PC-3 (cell line): Measurements from ENCODE around the gene ERN2. TPM values are rescaled to one million over a fixed set of nuclear protein-coding genes. Genes with fewer than 3 reads are reported as not detected.

ENCODE experiments used
- ATAC-seq: fragments of 200-7000 bp; cut with Tn5 transposase; 2 replicates; pipeline ENCODE4 v1.9.1; 2020; ENCODE audit warnings: mild to moderate bottlenecking, moderate library complexity
- BruUV-seq: library from RNA; stranded (reverse); fragments of 400-500 nt; replicated peaks from 2 replicates; lab custom pipeline; 2021; lab: Mats Ljungman, UMichigan
- CTCF ChIA-PET: fragments of 300-600 bp; sonication (Branson Sonifier 250); formaldehyde crosslinking; loops from one replicate; lab custom pipeline; 2022; ENCODE audit warnings: antibody characterized with exemption; lab: Charles Lee
- POLR2A ChIA-PET: fragments of 300-600 bp; sonication (Branson Sonifier 250); formaldehyde crosslinking; loops from one replicate; lab custom pipeline; 2022; ENCODE audit warnings: antibody characterized with exemption; ENCODE audit not compliant: unreplicated experiment; lab: Charles Lee
- DNase-seq: peaks from one replicate; pipeline ENCODE4 v3.0.0-alpha.2; 2015
- H2AFZ ChIP-seq: fragments of 300-600 bp; sonication (generic); 2 replicates; pipeline ENCODE4 v1.6.0; 2016; ENCODE audit warnings: antibody characterized with exemption, low read length
- H3F3A ChIP-seq: fragments of 300-600 bp; sonication (generic); one replicate; pipeline ENCODE4 v1.6.0; 2017; ENCODE audit warnings: antibody characterized with exemption, low read length, control low read depth, mild to moderate bottlenecking; ENCODE audit not compliant: unreplicated experiment
- H3K27ac ChIP-seq: fragments of 300-600 bp; sonication (generic); 2 replicates; pipeline ENCODE4 v1.5.1; 2016; ENCODE audit warnings: mild to moderate bottlenecking, low read length
- H3K27me3 ChIP-seq: fragments of 300-600 bp; sonication (generic); 2 replicates; pipeline ENCODE4 v1.6.1; 2016; ENCODE audit warnings: low read length, mixed read lengths
- H3K36me3 ChIP-seq: fragments of 300-600 bp; sonication (generic); 2 replicates; pipeline ENCODE4 v1.6.1; 2016; ENCODE audit warnings: low read depth, mixed run types, low read length, mixed read lengths
- H3K4me1 ChIP-seq: fragments of 300-600 bp; sonication (generic); 2 replicates; pipeline ENCODE4 v1.5.1; 2016; ENCODE audit warnings: low read length; ENCODE audit not compliant: insufficient read depth
- H3K4me2 ChIP-seq: fragments of 300-600 bp; sonication (generic); 2 replicates; pipeline ENCODE4 v1.6.0; 2016; ENCODE audit warnings: low read length
- H3K4me3 ChIP-seq: fragments of 300-600 bp; sonication (generic); 2 replicates; pipeline ENCODE4 v1.5.1; 2016; ENCODE audit warnings: mild to moderate bottlenecking, low read length, mixed read lengths
- H3K79me2 ChIP-seq: fragments of 300-600 bp; sonication (generic); 2 replicates; pipeline ENCODE4 v1.6.1; 2017; ENCODE audit warnings: low read length, mixed read lengths
- H3K9ac ChIP-seq: fragments of 300-600 bp; sonication (generic); 2 replicates; pipeline ENCODE4 v1.6.0; 2016; ENCODE audit warnings: mild to moderate bottlenecking, low read length
- H3K9me2 ChIP-seq: fragments of 300-600 bp; sonication (generic); replicated peaks from 2 replicates; pipeline ENCODE4 v1.6.1; 2016; ENCODE audit warnings: mixed run types, low read length, mixed read lengths
- H3K9me3 ChIP-seq: fragments of 300-600 bp; sonication (generic); 2 replicates; pipeline ENCODE4 v1.6.1; 2016; ENCODE audit warnings: low read length, mixed read lengths
- H4K20me1 ChIP-seq: fragments of 300-600 bp; sonication (generic); 2 replicates; pipeline ENCODE4 v1.6.1; 2016; ENCODE audit warnings: low read length, mixed read lengths
- EZH2 ChIP-seq: fragments of 300-600 bp; sonication (generic); IDR thresholded peaks from one replicate; pipeline ENCODE4 v1.6.1; 2017; ENCODE audit warnings: antibody characterized with exemption, mild to moderate bottlenecking, low read length; ENCODE audit not compliant: unreplicated experiment
- EZH2phosphoT487 ChIP-seq: fragments of 300-600 bp; sonication (generic); IDR thresholded peaks from 2 replicates; pipeline ENCODE4 v1.6.1; 2018; ENCODE audit warnings: mild to moderate bottlenecking, antibody characterized with exemption, low read length, borderline replicate concordance
- intact Hi-C: fragments of 100-400 bp; cut with micrococcal nuclease; formaldehyde crosslinking; loops from 2 replicates; pipeline ENCODE4 v1.9.0; 2023
- total RNA-seq: library from RNA; depleted of rRNA; stranded (reverse); fragments of >200 nt; gene quantifications from 2 replicates; pipeline ENCODE4 v1.2.3, GENCODE V29; 2014
- TF ChIP-seq, protein P1 (sequence below): fragments of 300-600 bp; sonication (generic); conservative IDR thresholded peaks from 2 replicates; pipeline ENCODE4 v1.5.1; 2017; ENCODE audit warnings: antibody characterized with exemption, low read depth, mild to moderate bottlenecking, low read length

The ERN2 gene
- total RNA-seq, 1 experiment from 2014 or later = not detected

DNA sequence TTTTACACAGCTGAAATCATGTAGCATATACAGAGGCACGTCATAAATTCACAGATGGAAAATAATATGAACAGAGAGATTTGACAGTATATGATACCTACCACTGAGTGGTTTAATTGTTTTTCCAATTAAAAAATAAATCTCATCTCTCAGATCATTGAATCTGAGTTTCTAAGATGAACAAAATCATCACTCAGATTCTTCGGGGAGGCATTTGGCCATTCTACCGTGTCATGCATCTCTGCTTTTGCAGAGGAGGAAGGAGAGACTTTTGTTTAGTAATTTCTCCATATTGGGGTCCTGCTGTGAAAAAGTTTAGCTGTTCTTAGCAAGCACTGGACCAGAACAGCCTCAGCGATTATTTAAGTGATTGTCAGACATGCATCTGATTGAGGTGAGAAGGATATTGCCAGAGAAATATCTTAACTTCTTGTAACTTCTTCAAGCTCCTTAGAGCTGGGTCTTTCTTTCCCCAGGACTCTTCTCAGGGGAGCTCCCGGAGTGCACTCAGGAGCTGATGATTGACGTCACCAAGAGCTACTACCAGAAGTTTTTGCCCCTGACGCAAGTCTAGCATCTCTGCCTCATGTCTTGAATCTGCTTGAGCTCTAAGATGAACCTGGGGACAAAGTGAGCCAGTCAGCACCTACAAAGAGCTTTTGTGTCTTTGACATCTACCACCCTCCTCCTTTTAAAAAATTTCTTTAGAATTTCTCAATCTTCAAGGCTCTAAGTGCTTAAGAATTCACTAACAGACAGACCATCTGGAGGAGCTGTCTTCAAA lies 46.3 kb downstream of the ERN2 start:
- Histone ChIP-seq H3K4me3 (no peak overlapping the region), H3K36me3 (peaks cover 37% of the 10 kb centered on the region), H3K9me3 (no peaks in the 10 kb centered on the region), H3K79me2 (peaks cover 4% of the 10 kb centered on the region; the same call in 1 of the 2 replicates), H3K4me2 (no peak overlapping the region), H3K9me2 (no peaks in the 10 kb centered on the region), H3K27me3 (no peaks in the 10 kb centered on the region), H4K20me1 (no peaks in the 10 kb centered on the region), H3K9ac (no peak overlapping the region), H3F3A (peaks cover 7% of the 10 kb centered on the region), H2AFZ (no peak overlapping the region), H3K4me1 (peaks cover 24% of the 10 kb centered on the region), H3K27ac (no peak overlapping the region)
- POLR2A ChIA-PET = interaction anchor here (0.6 kb wide), 1 partner anchor 19 kb away, joined by 23 read pairs; no protein-coding TSS in a partner anchor
- no peak for DNase-seq
- intact Hi-C loops = no loop called here
- CTCF ChIA-PET = no interaction called here
- ATAC-seq = no peak
- TF ChIP-seq, protein P1, sequence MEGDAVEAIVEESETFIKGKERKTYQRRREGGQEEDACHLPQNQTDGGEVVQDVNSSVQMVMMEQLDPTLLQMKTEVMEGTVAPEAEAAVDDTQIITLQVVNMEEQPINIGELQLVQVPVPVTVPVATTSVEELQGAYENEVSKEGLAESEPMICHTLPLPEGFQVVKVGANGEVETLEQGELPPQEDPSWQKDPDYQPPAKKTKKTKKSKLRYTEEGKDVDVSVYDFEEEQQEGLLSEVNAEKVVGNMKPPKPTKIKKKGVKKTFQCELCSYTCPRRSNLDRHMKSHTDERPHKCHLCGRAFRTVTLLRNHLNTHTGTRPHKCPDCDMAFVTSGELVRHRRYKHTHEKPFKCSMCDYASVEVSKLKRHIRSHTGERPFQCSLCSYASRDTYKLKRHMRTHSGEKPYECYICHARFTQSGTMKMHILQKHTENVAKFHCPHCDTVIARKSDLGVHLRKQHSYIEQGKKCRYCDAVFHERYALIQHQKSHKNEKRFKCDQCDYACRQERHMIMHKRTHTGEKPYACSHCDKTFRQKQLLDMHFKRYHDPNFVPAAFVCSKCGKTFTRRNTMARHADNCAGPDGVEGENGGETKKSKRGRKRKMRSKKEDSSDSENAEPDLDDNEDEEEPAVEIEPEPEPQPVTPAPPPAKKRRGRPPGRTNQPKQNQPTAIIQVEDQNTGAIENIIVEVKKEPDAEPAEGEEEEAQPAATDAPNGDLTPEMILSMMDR = no peak
- TF ChIP-seq EZH2 = no peak
- BruUV-seq = no TSS peak

DNA sequence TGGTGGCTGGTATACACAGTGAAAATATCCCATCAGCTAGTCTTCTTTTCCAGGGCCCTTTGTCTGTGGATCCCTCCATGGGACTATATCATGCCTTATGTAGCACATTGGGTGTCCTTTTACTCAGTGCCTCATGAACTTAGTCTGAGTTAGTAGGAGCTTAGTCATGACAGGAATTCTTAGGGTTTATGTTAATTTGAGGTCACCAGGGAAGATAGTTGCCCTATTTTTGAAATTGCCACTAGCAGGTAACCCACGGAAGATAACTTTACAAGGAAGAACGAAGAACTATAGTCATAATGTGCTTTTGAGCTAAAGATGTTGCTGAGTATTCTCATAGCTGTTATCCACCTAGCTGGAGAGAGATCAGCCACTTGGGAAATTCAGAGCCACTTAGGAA lies 49.1 kb downstream of the ERN2 start:
- H3K27me3 ChIP-seq = no peaks in the 10 kb centered on the region
- H2AFZ ChIP-seq = no peak overlapping the region
- H3K4me3 ChIP-seq = no peak overlapping the region
- no peaks in the 10 kb centered on the region for H3F3A ChIP-seq
- peaks cover 57% of the 10 kb centered on the region for H3K36me3 ChIP-seq
- no TSS peak for BruUV-seq
- DNase-seq (no peak), ATAC-seq (no peak)
- H3K9ac ChIP-seq = no peak overlapping the region
- H3K79me2 ChIP-seq = no peaks in the 10 kb centered on the region
- POLR2A ChIA-PET = no interaction called here
- TF ChIP-seq, protein P1 = no peak
- TF ChIP-seq EZH2 = no peak
- TF ChIP-seq EZH2phosphoT487 = no peak
- H3K27ac ChIP-seq = no peak overlapping the region
- H3K9me3 ChIP-seq = no peaks in the 10 kb centered on the region
- H4K20me1 ChIP-seq = no peaks in the 10 kb centered on the region
- no peaks in the 10 kb centered on the region for H3K9me2 ChIP-seq
- intact Hi-C loops = no loop called here
- no peak overlapping the region for H3K4me2 ChIP-seq
- peaks cover 4% of the 10 kb centered on the region; the same call in 1 of the 2 replicates for H3K4me1 ChIP-seq
- CTCF ChIA-PET = no interaction called here

DNA sequence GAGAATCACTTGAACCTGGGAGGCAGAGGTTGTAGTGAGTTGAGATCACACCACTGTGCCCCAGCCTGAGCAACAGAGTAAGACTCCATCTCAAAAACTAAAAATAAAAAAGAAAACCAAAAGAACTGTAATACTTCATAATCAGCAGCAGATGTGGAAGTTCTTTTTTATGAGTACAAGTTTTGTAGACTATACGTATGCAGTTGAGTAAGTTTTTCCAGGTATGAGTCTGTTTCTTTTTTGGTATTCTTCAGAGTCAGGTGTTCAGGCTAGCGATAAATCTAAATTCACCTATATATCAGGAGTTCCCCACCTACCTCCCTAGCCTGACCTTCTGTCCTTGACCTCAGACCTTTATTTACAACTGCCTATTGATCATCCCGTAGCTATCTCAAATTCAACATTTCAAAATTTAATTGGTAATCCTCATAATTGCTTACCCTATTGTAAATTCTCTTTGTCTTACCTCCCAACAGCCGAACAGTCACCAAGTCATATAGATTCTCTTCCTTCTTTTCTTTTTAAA lies 61.0 kb downstream of the ERN2 start:
- ATAC-seq (no peak), DNase-seq (no peak)
- no peaks in the 10 kb centered on the region for H3K9me2 ChIP-seq
- H3K4me1 ChIP-seq = no peaks in the 10 kb centered on the region
- H3K9ac ChIP-seq = no peak overlapping the region
- H3F3A ChIP-seq = no peaks in the 10 kb centered on the region
- H2AFZ ChIP-seq = no peak overlapping the region
- intact Hi-C loops = no loop called here
- BruUV-seq = no TSS peak
- no peak overlapping the region for H3K27ac ChIP-seq
- no peaks in the 10 kb centered on the region for H3K27me3 ChIP-seq
- H3K9me3 ChIP-seq = no peaks in the 10 kb centered on the region
- TF ChIP-seq EZH2 = no peak
- no peak for TF ChIP-seq EZH2phosphoT487
- TF ChIP-seq, protein P1 = no peak
- CTCF ChIA-PET = no interaction called here
- no peak overlapping the region for H3K4me3 ChIP-seq
- H3K36me3 ChIP-seq = peaks cover 7% of the 10 kb centered on the region; the same call in 1 of the 2 replicates
- H3K4me2 ChIP-seq = no peak overlapping the region
- H3K79me2 ChIP-seq = peaks cover 27% of the 10 kb centered on the region
- POLR2A ChIA-PET = no interaction called here
- no peaks in the 10 kb centered on the region for H4K20me1 ChIP-seq
